Bone marrow (tissue), 2 donors: ENCODE measurements around the gene CPXM1.
A peak's percentile ranks its signal among the peaks of the same experiment; 100 is the strongest.

ENCODE experiments used
- DNase-seq, 2 donors: peaks; one replicate each; lab custom pipeline; 2025; lab: John Stamatoyannopoulos, UW

CPXM1 gene

DNA sequence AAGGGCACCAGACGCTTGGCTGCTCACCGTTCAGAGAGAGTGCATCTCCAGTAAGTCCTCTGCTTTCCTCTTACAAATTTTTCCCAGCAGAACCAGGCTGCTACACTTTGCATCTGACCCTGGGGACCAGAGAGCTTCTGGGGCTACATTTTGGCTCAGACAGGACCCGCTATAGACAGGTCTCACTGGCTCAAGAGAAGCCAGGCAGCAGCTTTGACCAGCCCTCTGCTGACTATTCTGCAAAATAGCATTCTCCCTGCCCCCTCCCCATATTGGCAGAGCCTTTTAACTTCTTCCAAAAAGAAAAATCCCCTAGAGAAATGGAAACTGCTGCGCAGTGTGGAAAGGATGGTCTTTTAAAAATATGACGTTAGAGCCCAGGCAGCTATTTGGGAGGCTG is 37.2 kb downstream of the CPXM1 start:
- DNase-seq, result no peak

DNA sequence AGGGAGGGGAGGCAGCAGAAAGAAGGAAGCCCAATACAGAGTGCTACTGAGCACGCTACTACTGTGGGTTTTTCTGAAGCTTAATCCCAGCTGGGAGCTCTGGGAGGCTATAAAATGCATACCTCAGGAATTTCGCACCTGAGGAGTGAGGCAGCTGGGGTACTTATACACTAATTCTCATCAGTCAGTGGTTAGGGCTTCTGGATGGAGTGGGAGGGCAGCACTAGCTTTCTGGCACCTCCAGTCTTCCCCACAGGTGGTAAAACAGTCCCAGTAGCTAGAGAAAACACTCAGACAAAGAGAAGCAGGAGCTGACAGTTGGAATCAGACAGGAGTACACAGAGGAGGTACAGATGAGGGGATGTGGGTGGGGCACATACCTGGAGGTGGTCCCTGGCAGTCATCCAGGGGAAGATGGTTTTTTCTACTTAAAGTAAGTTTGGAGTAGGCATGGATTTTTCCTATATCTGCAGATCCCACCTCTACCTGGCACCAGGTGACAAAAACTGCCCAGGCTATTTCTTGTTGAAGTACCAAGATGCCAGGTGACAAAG is 37.8 kb downstream of the CPXM1 start:
- no peak for DNase-seq

DNA sequence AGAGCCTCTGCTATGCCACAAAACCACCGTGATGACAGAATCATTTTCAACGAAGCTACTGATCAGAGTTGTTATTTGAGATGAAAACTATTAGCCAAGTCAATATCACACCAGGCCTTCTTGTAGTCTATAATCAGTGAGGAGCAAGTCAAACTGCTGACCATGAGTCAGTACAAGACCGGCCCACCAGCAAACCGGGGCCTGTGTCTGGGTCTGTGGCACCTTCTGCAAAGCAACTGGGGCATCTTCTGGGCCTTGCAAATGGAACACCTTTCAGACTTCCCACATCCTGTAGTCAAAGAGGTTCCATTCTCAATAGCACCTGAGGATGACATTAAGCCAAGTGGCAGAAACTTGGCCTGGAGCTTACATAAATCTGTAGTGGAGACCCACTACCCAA is 38.5 kb downstream of the CPXM1 start:
- no peak for DNase-seq

DNA sequence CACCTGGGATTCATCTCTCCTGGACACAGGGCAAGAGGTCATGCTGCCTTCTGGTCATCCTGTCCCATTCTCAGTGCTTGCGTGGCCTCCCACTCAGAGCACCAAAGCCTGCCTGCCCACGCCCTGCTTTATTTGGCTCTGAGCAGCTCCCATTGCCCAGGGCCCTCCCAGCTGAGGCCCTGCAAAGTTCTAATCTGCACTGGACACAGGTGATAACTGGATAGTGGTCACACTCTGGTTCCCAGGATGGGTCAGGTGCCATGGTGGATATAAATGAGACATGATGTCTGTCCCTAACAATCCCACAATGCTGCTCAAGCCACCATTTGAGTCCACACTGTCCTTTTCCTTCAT is 39.5 kb downstream of the CPXM1 start:
- no peak for DNase-seq

DNA sequence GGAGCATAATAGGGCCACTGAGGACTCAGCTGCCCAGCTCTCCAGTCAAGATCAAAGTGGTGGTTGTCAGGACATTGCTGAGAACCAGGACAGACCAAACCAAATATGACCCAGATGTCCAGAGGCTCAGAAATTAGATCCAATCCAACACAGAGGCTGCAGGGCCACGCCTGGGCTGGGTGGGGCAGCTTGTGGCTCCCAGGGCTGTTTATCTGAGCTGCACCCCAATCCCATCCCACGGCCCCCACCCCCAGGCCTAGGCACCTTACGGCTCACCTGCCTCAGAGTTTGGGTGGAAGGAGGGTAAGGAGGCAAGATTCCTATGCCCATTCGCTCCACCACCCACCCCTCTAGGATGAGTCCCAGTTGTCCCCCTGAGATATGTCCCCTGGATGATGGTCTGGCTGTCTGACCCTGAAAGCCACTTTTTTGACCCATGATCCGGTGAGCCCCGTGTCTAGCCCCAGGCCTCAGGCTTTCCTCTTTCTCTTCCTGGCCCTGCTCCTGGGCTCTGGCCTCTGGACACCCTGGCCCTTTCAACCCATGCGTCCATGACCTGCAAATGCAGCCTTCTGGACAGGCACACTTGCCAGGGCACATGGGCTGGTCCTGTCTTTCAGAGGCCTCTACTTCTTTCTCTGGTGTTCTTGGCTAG is 40.0 kb downstream of the CPXM1 start:
- no peak for DNase-seq

DNA sequence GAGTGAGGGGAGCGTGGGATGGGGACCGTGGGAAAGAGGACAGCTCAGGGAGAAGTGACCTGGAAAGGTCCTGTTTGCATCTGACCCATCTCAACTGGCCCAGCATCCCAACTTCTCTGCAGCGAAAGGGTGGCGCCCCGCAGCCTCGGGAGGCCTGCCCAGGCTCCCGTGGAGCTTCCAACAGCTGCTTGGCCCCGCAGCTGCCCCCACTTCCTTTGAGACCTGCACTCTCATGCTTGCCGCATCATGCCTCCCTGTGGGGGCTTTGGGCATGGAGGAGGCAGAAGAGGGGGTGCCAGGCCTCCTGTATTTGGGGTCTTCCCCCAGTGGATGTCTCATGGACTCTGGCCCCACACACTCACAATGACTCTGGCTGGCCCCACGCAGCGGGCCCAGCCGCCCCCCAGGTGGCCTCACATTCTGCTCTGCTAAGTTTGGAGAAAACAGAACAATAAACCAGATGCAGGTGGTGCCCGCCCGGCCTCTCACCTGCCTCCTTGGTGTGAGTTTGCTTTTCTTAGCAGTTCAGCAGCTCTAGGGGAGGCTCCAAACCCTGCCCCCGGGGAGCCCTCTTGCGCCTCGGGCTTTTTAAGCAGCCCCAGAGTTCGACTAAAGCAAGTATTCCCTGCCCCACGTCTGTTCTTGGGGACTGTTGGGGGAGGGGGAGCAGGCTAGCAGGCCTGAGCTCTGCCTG is 40.7 kb downstream of the CPXM1 start:
- DNase-seq, result no peak

DNA sequence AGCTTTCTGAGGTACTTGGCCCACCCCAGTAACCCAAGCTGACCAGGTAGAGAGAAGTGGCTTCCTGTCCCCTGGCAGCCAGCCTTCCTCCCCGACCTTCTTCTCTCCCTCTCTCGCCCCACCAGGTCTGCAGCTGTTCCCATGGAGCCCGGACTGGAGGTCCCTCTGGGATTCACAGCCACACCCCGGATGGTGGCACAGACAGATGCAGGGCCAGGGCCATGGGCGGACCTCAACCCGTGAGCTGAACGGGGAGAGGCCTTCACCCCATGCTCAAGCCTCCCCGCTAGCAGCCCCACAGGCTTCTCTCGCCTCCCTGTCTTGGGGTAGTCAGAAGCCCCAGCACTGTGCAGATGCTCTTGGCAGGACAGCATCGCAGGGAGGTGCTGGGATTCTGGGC is 41.3 kb downstream of the CPXM1 start:
- DNase-seq, result no peak

DNA sequence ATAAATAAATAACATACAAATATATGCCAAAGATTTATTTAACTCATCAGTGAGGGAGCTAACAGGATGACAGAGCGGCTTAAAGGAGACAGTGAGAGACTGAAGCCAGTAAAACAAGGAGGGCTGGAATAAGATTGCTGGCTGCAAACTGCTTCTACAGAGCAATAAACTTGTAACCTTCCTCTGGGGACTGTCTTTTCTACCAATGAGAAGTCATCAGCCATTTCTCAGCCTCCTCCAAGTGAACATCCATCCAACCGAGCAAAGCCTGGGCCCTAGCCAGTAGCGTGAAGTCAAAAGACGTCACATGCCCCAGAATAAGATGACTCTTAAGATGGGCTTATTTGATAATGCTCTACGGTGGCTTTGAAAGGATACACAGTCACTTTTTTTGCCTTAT is 42.5 kb downstream of the CPXM1 start:
- DNase-seq, result no peak

DNA sequence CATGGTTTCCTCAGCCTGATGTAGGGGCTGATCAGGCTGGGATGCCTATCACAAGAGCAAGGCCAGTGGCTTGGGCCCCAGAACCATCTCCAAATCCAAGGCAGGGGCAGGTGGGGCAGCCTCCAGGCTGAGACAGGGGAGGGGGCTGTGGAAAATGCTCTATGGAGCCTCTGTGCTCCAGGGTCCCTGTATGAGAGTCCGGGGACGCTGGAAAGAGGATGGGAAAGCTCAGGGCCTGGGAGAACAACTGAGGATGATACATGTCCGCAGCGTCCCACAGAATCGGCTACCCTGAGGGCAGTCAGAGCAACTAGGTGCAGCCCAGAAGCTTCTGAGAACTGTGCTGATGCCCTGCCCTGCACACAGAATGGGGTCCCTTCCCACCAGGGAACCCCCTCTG is 43.4 kb downstream of the CPXM1 start:
- no peak for DNase-seq

DNA sequence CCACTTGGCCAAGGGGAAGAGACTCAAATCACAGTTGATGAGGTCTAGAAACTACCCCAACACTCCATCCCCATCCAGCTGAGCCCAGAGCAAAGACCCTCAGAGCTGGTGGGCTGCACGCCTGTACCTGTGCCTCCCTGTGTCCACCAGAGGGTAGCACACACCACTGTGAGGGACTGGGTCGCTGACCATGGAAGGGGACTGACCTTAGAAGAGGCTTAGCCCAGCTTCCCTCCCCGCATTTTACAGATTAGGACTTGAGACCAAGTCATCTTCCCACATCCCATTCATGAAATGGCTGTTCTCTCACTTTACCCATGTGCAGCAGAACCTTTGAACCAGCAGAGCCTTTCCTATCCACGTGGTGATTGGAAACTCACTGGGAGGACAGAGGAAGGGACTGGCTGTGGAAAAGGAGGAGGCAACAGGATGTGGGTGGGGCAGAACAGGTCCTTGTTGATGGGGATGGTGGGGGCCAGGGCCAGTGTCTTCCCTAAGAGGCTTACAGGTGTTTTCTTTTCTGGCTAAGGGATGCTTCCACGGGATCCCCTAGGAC is 44.3 kb downstream of the CPXM1 start:
- no peak for DNase-seq

DNA sequence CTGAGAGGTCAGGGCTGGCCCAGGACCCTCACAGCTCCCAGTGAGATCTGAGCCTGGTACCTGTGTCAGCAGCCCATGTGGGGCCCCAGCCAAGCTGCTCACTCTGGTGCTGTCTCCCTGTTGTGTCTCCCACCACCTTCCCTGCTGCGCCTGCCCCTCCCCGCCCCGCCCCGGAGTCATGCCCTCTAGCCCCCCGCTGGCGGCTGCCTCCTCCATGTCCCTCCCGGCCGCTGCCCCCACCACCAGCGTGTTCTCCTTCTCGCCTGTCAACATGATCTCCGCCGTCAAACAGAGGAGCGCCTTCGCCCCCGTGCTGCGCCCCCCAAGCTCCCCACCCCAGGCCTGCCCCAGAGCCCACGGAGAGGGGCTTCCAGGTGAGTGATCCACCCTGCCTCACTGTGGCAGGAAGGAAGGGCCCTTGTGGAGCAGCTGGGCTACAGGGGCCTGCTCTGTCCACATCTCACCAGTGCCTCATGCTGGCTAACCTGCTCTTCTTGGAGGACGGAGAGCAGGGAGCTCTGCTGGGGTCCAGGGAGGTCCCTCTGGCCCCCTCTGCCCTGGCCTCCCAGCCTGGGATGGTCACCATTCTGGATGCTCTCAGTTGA is 44.9 kb downstream of the CPXM1 start:
- no peak for DNase-seq

DNA sequence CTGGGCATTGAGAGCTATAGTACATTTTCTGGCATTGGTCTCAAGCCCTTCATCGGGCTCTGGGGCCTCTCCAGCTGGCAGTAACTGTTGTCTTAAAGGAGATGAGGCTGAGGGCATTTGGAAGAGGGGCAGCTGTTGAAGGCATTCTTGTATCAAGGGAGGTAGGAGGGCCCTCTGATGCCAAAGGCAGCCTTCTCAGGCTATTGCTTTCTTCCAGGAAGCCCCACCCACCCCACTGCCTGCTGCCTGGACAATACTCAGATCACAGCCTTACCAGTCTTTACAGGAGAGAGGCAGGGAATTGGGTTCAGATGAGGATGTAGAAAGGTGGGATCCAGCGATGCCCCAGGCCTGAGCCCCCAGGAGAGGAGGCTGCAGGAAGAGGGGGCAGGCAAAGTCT is 46.0 kb downstream of the CPXM1 start:
- DNase-seq, result no peak

DNA sequence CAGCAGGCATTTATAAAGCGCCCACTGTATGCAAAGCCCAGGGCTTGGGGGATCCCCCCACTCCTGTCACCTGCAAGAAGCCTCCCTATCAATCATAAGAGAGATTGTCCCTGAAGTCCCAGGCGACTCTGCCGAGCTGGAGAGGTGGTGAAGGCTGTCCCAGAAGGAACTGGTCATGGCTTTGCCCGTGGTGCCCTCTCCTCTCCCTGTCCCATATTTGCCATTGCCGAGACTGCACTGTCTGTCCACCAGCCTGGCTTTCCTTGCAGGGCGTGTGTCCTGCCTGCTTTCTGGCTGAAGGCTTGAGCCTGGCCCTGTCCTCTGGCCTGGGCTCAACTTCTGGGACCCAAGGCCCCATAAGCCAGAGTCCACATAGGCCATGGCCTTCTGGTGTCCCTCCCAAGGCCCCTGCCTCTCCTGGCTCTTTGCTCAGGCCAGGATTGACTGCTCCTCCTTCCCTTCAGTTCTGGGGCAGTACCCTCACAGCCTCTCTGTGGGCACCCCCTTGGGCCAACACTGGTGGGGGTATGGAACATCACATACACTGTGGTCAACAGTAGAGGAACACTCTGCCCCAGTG is 46.9 kb downstream of the CPXM1 start:
- DNase-seq, result no peak

DNA sequence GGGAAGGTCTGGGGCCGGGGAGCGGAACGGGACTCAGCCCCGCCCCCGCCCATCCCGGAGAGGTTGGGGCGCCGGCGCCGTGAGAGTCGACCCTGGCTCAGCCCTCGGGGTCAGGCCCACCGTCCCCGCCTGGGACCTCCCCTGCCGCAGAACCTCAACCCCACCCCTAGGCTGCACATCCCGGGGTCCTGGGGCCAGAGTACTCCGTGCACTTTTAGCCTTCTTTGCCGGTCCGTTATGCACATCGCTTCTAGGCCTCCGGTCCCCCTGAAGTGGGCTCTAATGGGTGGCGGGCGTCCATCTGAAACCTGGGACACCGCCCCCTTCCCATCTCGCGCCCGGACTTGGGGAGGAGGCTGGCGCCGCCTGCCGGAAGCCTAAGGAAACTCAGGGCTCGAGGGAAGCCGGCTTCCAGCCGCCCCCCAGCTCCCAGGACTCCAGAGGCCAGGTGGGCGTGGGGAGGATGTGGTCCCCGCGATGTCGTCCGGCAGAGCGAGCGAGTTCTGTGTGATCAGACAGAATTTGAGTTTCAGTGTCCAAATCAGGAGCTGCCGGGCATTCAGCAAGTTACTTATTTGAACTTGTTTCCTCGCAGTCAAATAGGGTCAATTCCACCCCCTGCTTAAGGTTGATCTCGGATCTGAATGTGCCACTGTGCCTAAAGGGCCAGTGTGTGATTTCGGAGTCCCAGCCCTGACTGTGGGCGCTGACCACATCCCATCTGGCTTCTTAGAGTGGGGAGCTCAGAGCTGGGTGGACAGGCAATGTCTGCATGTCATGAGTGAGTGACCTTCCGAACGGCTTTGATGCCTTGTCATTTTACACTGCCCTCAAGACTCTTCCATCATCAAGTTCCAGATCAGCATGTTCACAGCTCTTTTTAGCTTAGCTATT is 47.6 kb downstream of the CPXM1 start:
- no peak for DNase-seq

DNA sequence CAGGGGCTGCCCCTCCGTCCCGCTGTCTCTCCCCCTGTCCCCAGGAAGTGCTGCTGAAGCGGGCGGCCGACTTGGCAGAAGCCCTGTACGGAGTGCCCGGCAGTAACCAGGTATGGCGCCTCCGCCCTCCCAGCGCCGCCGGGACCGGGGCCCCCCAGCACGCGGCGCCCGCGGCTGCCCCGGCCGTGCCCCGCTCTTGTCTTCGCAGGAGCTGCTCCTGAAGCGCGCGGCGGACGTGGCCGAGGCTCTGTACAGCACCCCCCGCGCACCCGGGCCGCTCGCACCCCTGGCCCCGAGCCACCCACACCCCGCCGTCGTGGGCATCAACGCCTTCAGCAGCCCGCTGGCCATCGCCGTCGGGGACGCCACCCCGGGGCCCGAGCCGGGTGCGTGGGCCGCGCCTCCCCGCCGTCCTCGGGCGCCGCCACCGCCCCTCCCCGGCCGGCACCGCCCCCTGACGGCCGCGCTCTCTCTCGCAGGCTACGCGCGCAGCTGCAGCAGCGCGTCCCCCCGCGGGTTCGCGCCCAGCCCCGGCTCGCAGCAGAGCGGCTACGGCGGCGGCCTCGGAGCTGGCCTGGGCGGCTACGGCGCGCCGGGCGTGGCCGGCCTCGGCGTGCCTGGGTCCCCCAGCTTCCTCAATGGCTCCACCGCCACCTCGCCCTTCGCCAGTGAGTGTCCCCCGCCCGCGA is 48.4 kb downstream of the CPXM1 start:
- DNase-seq, result no peak

DNA sequence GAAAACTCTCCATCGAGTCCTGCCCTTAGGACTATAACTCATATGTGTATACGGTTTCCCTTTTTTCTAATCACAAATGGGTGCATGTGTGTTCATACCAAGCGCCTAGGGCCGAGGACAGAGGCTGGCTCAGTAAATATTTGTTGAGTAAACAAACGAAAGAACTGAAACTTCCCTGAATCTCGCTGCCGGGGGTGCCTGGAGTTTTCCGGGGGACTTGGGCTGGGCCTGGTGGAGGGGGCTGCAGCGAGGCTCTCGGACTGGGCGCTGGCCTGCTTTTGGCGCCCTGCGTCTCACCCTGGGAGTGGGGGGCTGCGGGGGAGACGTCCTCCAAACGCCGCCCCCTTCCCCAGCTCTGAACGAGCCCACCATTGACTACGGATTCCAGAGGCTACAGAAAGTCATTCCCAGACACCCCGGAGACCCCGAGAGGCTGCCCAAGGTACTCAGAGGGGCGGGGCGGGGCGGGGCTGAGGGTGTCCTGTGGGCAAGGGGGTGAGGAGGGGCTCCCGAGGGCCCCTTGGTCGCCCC is 49.0 kb downstream of the CPXM1 start:
- DNase-seq, result no peak

DNA sequence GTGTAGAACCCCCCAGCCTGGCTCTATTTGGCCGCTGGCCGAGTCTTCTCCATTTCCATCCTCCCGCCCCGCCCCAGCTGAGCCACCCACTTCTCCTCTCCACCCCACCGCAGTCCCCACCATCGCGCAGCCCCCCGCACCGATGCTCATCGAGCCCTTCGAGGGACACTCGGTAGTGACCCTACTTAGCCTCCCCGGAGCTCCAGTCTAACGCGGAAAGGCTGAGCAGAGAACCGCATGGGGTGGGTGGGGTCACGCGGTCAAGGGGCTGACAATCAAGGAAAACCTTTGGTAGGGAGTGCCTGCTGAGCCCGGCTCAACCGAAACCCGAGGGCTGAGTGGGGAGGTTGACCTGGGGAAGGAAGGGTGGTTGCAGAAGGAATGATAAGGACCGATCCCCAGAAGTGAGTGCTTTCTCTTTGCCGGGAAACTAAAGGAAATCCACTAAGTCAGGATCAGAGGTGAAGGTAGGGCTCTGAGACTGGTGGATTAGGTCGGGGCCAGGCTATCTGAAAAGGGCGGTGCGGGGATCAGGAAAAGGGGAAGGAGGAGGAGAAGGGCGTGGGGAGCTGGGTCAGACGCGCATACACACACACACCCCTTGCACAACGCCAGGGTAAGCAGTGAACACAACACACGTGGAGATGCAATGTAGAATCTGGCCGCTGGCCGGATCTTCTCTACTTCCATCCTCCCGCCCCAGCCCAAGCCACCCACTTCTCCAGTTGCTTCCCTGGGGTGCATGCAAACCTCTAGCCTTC is 49.8 kb downstream of the CPXM1 start:
- DNase-seq, result peak in 1 of 2 donors; percentile 33

DNA sequence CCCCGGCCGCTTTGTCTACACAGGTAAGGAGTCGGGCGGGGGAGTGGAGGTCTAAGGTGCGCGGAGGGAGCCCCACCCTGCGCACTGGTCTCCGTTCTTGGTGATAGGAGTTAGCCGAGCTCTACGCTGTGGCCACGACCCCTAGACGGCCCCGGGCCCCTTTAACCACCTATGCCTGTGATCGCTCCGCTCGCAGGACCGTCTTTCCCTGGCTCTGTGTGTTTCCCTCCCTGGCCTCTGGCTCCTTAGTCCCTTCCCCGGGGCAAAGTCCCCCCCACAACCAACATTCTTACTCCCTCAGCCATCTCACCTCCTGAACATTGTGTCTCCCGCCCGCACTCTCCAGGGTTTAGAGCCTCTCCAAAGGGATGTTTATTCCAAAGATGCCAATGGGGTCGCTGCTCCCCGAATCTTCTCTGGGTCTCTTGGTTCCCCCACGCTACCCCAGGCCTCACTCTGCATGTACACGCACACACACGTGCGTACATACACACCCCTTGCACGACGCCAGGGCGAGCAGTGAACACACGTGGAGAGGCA is 50.4 kb downstream of the CPXM1 start:
- no peak for DNase-seq

DNA sequence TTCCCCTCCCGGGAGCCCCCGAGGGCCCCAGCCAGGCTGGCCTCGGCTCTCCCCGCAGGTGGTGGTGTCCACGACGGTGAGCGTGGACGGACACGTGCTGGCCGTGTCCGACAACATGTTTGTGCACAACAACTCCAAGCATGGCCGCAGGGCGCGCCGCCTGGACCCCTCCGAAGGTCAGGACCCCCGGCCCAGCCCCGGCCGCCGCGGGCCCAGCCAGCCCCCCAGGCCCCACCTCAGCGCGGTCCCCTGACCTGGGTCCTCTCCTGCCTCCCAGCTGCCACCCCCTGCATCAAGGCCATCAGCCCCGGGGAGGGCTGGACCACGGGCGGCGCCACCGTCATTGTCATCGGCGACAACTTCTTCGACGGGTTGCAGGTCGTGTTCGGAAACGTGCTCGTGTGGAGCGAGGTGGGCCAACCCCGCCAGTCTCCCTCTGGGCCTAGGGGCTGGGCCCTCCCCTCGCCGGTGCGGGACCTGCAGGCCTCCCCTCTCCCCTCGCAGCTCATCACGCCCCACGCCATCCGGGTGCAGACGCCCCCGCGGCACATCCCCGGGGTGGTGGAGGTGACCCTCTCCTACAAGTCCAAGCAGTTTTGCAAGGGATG is 51.0 kb downstream of the CPXM1 start:
- DNase-seq, result no peak
